ENCODE results near the gene ATP5PB.

ATP5PB gene

GRCh38 chr1:111463029-111463683 is 13.9 kb downstream of the ATP5PB start:
- TF ChIP-seq CTCF (IDR thresholded peaks at IDR 0.05; ENCODE audit: extremely low read depth, insufficient read depth, missing control alignments), result no peak
- DNase-seq (ENCODE audit: low spot score), result no peak
- in situ Hi-C loops (cut with MboI; ENCODE audit: low pct_unique_long_range_greater_than_20kb, low sequenced_read_pairs, unreplicated experiment), result no loop called here

GRCh38 chr1:111465754-111466153 is 16.5 kb downstream of the ATP5PB start:
- in situ Hi-C loops (cut with MboI; ENCODE audit: low pct_unique_long_range_greater_than_20kb, low sequenced_read_pairs, unreplicated experiment), result no loop called here
- no peak for DNase-seq (ENCODE audit: low spot score)
- no peak for TF ChIP-seq CTCF (IDR thresholded peaks at IDR 0.05; ENCODE audit: extremely low read depth, insufficient read depth, missing control alignments)

- no peak for TF ChIP-seq CTCF (IDR thresholded peaks at IDR 0.05; ENCODE audit: extremely low read depth, insufficient read depth, missing control alignments)
- no peak for DNase-seq (ENCODE audit: low spot score)
- in situ Hi-C loops (cut with MboI; ENCODE audit: low pct_unique_long_range_greater_than_20kb, low sequenced_read_pairs, unreplicated experiment), result no loop called here
Measured at GRCh38 chr1:111466480-111466879, 17.2 kb downstream of the ATP5PB start.

DNA sequence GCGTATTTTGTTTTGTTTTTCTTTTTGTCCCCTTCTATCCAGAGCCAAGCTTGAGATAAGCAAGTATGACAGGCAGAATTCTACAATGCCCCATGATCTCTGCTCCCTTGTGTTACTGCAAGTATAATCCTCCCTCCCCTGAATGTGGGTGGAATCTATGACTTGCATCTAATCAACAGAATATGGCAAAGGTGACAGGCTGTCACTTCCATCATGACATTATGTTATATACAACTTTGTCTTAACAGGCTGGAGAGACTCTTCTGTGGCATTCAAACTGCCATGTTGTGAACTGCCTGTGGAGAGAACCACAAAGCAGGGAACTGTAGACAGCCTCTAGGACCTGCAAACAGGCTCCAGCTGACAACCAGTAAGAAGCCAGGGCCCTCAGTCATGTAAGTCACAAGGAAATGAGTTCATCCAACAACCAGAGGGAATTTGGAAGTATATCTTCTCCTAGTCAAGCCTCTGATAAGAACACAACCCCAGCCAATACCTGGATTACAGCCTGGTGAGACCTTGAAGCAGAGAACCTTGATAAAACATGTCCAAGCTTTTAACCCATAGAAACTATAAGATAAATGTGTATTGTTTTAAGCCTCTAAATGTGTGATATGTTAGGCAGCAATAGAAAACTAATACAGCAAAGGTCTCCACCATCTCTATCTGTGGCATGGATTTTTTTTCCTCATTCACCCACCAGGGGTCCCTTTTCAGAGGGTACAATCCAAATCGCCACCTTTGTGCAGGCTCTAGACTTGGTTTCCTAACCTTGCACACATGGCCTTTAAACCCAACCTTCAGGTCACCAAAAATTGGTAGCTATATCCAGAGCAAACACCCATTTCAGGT is 18.8 kb downstream of the ATP5PB start:
- in situ Hi-C loops (cut with MboI; ENCODE audit: low pct_unique_long_range_greater_than_20kb, low sequenced_read_pairs, unreplicated experiment), result no loop called here
- TF ChIP-seq CTCF (IDR thresholded peaks at IDR 0.05; ENCODE audit: extremely low read depth, insufficient read depth, missing control alignments), result no peak
- no peak for DNase-seq (ENCODE audit: low spot score)

DNA sequence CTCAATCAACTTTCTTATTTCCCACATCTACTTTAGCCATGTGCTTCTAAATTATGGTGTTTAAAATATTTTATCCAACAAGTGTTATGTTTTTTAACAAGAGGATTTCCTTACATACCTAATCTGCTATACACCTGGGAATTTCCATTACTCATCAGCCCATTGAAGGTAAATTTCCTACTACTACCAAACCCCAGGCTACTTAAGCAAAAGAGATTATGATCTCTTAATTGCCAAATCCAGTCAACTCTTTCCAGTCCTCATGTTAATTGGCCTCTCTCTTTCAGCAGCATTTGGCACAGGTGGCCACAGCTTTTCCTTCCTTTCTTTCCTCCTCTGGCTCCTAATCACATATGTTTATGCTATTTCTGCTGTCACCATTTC is 19.4 kb downstream of the ATP5PB start:
- no peak for DNase-seq (ENCODE audit: low spot score)
- in situ Hi-C loops (cut with MboI; ENCODE audit: low pct_unique_long_range_greater_than_20kb, low sequenced_read_pairs, unreplicated experiment), result no loop called here
- TF ChIP-seq CTCF (IDR thresholded peaks at IDR 0.05; ENCODE audit: extremely low read depth, insufficient read depth, missing control alignments), result no peak

DNA sequence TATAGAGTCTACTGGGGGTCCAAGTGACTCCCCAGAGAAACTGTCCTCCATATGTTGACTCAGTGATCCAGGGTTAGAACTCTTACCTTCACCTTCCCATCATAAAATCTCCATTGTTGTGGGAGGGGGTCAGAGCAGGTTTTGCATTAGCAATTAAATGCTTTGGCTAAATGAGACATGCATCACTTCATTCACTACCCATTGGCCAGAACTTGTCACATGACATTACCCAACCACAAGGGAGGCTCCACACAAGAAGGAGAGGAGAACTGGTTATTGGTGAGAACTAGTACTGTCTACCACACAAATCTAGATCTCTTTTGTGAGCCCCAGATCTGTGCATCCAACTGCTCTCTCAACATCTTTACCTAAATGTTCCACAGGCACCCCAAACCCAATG is 20.3 kb downstream of the ATP5PB start:
- DNase-seq (ENCODE audit: low spot score), result no peak
- no peak for TF ChIP-seq CTCF (IDR thresholded peaks at IDR 0.05; ENCODE audit: extremely low read depth, insufficient read depth, missing control alignments)
- in situ Hi-C loops (cut with MboI; ENCODE audit: low pct_unique_long_range_greater_than_20kb, low sequenced_read_pairs, unreplicated experiment), result no loop called here

Data from GM13977 (cell line).